Upper lobe of left lung (tissue), 6 donors: Measurements from ENCODE around the gene NOC4L. TPM values are rescaled to one million over a fixed set of nuclear protein-coding genes. Genes with fewer than 3 reads are reported as not detected.
"Not testable (repeated sequence)": the region's sequence is repeated elsewhere in the genome, so short reads cannot be mapped to it uniquely, and the experiment has no call there.

Experiments used
- ATAC-seq, 2 donors: fragments of 200-7000 bp; cut with Tn5 transposase; one replicate each; pipeline ENCODE4 v1.9.1; 2022; ENCODE audit warnings: mild to moderate bottlenecking in 2 of 2, moderate library complexity in 2 of 2; ENCODE audit not compliant: low FRiP score in 2 of 2
- DNase-seq, 2 donors: peaks; one replicate each; pipeline ENCODE4 v3.0.0-alpha.2; 2019 to 2020
- H3K27ac ChIP-seq, 4 donors: fragments of 200-600 bp; sonication (generic); one replicate each; pipeline ENCODE4 v1.5.1; 2016 to 2019
- H3K27me3 ChIP-seq, 4 donors: fragments of 200-600 bp; sonication (generic); one replicate each; pipeline ENCODE4 v1.5.1; 2017 to 2019
- H3K36me3 ChIP-seq, 4 donors: fragments of 200-600 bp; sonication (generic); one replicate each; pipeline ENCODE4 v1.5.1; 2016 to 2019
- H3K4me1 ChIP-seq, 4 donors: fragments of 200-600 bp; sonication (generic); one replicate each; pipeline ENCODE4 v1.5.1; 2018 to 2019
- H3K4me3 ChIP-seq, 4 donors: fragments of 200-600 bp; sonication (generic); one replicate each; pipeline ENCODE4 v1.5.1; 2017 to 2019; ENCODE audit warnings: mild to moderate bottlenecking in 2 of 4, moderate library complexity in 1 of 4
- H3K9me3 ChIP-seq, 4 donors: fragments of 200-600 bp; sonication (generic); one replicate each; pipeline ENCODE4 v1.5.1; 2018 to 2019
- CTCF ChIP-seq, 6 experiments: fragments of 450-650 bp in 4 of 6; fragments of 200-600 bp in 2 of 6; sonication (generic) in 2 of 6; IDR thresholded peaks; one replicate each; pipeline ENCODE4 v1.5.1; 2016 to 2019; ENCODE audit warnings: antibody characterized with exemption in 6 of 6
- EP300 ChIP-seq, 4 donors: sonication (generic); formaldehyde crosslinking; IDR thresholded peaks; one replicate each; pipeline ENCODE4 v1.5.1; 2017; ENCODE audit warnings: antibody characterized with exemption in 4 of 4, control low read depth in 2 of 4
- POLR2A ChIP-seq, 4 donors: fragments of 450-650 bp; IDR thresholded peaks; one replicate each; pipeline ENCODE4 v1.5.1; 2016 to 2017; ENCODE audit warnings: antibody characterized with exemption in 4 of 4, mild to moderate bottlenecking in 2 of 4
- POLR2AphosphoS5 ChIP-seq, 2 donors: sonication (generic); formaldehyde crosslinking; IDR thresholded peaks; one replicate each; pipeline ENCODE4 v1.5.1; 2017; ENCODE audit warnings: antibody characterized with exemption in 2 of 2
- WGBS, 2 donors: methylation state at CpG; one replicate each; pipeline ENCODE4 v1.1.5; 2017 to 2018; 5-methylcytosine and 5-hydroxymethylcytosine counted together
- total RNA-seq, 6 donors: library from RNA; depleted of rRNA in 4 of 6; stranded (reverse); fragments of >200 nt in 4 of 6; gene quantifications; one replicate each; pipeline versions ENCODE4 v1.1.0 to v1.2.1, GENCODE V29; 2016 to 2021
- donor health status: DM: no; HTN: no; CAD: no; lungs with moderate emphysema.
- donor health status: DM: no; HTN: yes; CAD: no; lungs with severe emphysema.

NOC4L gene
- total RNA-seq, 6 donors from 2014 or later, result 7.4 to 22.4 (median 19.2) TPM

DNA sequence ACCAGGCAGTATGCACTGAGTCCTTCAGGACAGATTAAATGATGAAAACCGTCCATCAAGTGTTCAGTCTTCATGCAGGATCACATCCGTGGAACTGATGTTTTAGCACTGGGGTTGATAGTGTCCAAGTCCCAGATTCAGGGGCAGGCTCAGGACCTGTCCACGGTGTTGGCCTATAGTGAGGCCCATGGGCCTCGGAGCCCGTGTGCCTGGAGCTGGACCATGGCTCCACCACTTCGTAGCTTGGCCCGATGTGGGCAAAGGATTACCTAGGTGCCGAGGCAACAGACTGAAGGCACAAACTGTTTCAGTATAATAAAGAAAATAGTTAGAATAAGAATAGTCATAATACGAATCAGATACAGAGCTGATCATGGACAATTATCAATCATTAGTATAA is 42.0 kb upstream of the NOC4L start:
- DNase-seq (peak in 1 of 2 donors; percentile 19), ATAC-seq (no peak)
- H3K36me3 ChIP-seq, result peaks cover 0 to 34% (median 5%) of the 10 kb centered on the region in 4 donors
- no peak overlapping the region for H3K27ac ChIP-seq
- no peaks in the 10 kb centered on the region for H3K27me3 ChIP-seq
- H3K4me3 ChIP-seq, result no peak overlapping the region
- H3K9me3 ChIP-seq, result no peaks in the 10 kb centered on the region
- 93 to 100% methylated on average over 7 to 9 of the region's 9 CpGs for WGBS, 2 donors
- no peak for TF ChIP-seq CTCF (IDR thresholded peaks at IDR 0.05)
- no peaks in the 10 kb centered on the region for H3K4me1 ChIP-seq

DNA sequence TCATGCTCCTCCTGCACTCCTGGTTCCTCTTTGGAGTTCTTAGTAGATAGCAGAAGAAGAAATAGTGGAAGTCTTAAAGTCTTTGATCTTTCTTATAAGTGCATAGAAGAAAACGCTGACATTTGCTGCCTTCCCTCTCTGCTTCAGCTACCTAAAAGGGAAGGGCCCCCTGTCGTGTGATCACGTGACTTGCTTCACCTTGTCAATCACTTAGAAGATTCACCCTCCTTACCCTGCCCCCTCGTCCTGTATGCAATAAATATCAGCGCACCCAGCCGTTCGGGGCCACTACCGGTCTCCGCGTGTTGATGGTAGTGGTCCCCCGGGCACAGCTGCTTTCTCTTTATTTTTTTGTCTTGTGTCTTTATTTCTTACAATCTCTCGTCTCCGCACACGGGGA is 41.2 kb upstream of the NOC4L start:
- H3K4me1 ChIP-seq, H3K27ac ChIP-seq, H3K4me3 ChIP-seq, H3K27me3 ChIP-seq, H3K9me3 ChIP-seq, ATAC-seq: not testable (repeated sequence)
- 76 to 79% methylated on average over 14 of the region's 14 CpGs for WGBS, 2 donors
- peak in 1 of 2 donors; percentile 45 for DNase-seq
- peaks cover 0 to 34% (median 6%) of the 10 kb centered on the region in 4 donors for H3K36me3 ChIP-seq

- Histone ChIP-seq H3K4me1 (no peaks in the 10 kb centered on the region), H3K27me3 (no peaks in the 10 kb centered on the region), H3K4me3 (no peak overlapping the region), H3K9me3 (no peaks in the 10 kb centered on the region), H3K27ac (no peak overlapping the region), H3K36me3 (peaks cover 0 to 37% (median 9%) of the 10 kb centered on the region in 4 donors)
- DNase-seq, result peak in 1 of 2 donors; percentile 67
- no peak for TF ChIP-seq POLR2A (IDR thresholded peaks at IDR 0.05)
- TF ChIP-seq CTCF (IDR thresholded peaks at IDR 0.05), result no peak
- TF ChIP-seq EP300 (IDR thresholded peaks at IDR 0.05), result no peak
- TF ChIP-seq POLR2AphosphoS5 (IDR thresholded peaks at IDR 0.05), result no peak
- WGBS, 2 donors, result 91 to 96% methylated on average over 24 to 26 of the region's 26 CpGs
- ATAC-seq, result peak in 1 of 2 donors; percentile 16
Observed at GRCh38 chr12:132103542-132104308, 40.5 kb upstream of the NOC4L start.

GRCh38 chr12:132105467-132105866 is 38.8 kb upstream of the NOC4L start:
- no peak overlapping the region for H3K27ac ChIP-seq
- 88 to 92% methylated on average over 3 to 6 of the region's 6 CpGs for WGBS, 2 donors
- peaks cover 0 to 41% (median 14%) of the 10 kb centered on the region in 4 donors for H3K36me3 ChIP-seq
- no peak overlapping the region for H3K4me3 ChIP-seq
- ATAC-seq, result no peak
- H3K9me3 ChIP-seq, result no peaks in the 10 kb centered on the region
- DNase-seq, result peak in 1 of 2 donors; percentile 28
- no peaks in the 10 kb centered on the region for H3K27me3 ChIP-seq
- TF ChIP-seq POLR2AphosphoS5 (IDR thresholded peaks at IDR 0.05), result no peak
- no peak for TF ChIP-seq CTCF (IDR thresholded peaks at IDR 0.05)
- TF ChIP-seq POLR2A (IDR thresholded peaks at IDR 0.05), result no peak
- TF ChIP-seq EP300 (IDR thresholded peaks at IDR 0.05), result no peak
- H3K4me1 ChIP-seq, result no peaks in the 10 kb centered on the region

DNA sequence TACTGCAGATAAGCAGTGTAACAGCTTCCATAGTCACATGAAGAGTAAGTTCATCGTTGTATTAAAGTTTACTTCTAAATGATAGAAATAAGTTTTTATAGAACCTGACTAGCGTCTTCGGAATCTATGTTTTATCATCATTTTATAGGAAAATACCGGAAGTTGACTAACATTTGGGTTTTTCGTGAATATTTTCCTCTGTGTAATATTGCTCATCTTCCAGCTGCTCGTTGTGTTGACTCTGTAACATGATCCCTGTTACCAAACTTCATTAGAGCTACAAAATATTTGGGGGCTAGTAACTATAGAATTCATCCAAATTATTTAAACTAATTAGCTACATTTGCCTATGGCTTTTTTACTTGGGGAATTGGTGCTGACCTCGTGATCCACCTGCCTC is 37.3 kb upstream of the NOC4L start:
- TF ChIP-seq POLR2AphosphoS5 (IDR thresholded peaks at IDR 0.05) (no peak), POLR2A (IDR thresholded peaks at IDR 0.05) (no peak)
- Histone ChIP-seq H3K4me1 (no peaks in the 10 kb centered on the region), H3K36me3 (peaks cover 0 to 49% (median 19%) of the 10 kb centered on the region in 4 donors), H3K4me3 (no peak overlapping the region), H3K9me3 (no peaks in the 10 kb centered on the region), H3K27me3 (no peaks in the 10 kb centered on the region), H3K27ac (no peak overlapping the region)
- DNase-seq (no peak), ATAC-seq (no peak)
- 97 to 98% methylated on average over 7 of the region's 7 CpGs for WGBS, 2 donors
